ENCODE data around the gene ZNF816.

DNA sequence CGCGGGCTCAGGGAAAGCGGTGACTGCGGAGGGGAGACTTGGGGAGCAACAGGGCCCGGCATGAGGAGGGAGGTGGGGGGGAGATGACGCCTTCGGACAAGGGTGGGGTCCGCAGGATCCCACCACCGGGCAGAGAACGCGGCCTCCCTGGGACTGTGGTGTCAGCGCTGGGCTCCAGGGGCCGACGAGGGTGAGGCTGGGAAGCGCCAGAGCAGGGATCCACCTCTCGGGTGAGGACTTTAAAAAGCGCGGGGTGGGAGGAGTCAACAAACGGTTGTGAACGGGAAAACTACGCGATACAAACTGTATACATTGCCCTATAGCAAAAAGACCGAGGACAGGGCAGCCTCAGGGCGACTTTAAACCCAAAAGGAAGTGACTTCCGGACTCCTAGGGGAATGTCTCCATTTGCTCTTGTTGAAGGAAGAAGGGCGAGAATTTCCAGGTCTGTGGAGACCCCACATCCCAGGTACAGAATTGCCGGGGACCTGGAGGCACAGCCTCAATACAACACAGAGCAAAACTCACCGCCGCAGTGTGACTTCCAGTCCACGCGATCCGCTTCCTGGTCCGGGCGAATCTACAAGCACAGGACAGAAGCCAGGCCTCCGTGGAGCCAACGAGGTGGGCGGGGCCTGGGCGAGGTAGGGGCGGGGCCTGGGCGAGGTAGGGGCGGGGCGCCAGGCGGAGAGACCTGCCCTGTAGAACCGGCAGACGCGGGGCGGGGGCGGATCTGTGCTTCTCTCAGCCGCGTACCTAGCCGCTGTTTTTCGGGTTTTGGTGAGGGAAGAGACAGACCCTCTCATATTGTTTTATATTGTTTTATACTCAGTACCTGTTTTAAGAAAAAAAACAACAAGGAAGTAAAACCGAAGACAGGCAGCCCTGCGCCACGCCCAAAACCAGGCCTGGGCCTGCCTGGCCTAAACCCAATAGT, 39.6 kb downstream of the ZNF816 start, which contains the start of gene ZNF888:
- TF ChIP-seq, protein P1, sequence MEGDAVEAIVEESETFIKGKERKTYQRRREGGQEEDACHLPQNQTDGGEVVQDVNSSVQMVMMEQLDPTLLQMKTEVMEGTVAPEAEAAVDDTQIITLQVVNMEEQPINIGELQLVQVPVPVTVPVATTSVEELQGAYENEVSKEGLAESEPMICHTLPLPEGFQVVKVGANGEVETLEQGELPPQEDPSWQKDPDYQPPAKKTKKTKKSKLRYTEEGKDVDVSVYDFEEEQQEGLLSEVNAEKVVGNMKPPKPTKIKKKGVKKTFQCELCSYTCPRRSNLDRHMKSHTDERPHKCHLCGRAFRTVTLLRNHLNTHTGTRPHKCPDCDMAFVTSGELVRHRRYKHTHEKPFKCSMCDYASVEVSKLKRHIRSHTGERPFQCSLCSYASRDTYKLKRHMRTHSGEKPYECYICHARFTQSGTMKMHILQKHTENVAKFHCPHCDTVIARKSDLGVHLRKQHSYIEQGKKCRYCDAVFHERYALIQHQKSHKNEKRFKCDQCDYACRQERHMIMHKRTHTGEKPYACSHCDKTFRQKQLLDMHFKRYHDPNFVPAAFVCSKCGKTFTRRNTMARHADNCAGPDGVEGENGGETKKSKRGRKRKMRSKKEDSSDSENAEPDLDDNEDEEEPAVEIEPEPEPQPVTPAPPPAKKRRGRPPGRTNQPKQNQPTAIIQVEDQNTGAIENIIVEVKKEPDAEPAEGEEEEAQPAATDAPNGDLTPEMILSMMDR (IDR thresholded peaks at IDR 0.05): no peak
- no peak for TF ChIP-seq ZFX (IDR thresholded peaks at IDR 0.05; ENCODE audit: borderline replicate concordance)

All from 22Rv1 (cell line).